Measurements from ENCODE around the gene SMARCA2.

The SMARCA2 gene

GRCh38 chr9:2193552-2193951 is 178.4 kb downstream of the SMARCA2 start:
- TF ChIP-seq EZH2phosphoT487 (IDR thresholded peaks at IDR 0.05; ENCODE audit: low read depth) (no peak), CTCF (IDR thresholded peaks at IDR 0.05; ENCODE audit: low read depth, low read length) (no peak)

GRCh38 chr9:2195211-2195610 is 180.1 kb downstream of the SMARCA2 start:
- Histone ChIP-seq H3K4me2 (ENCODE audit: low read length) (no peak overlapping the region), H3K4me1 (ENCODE audit: low read length) (peaks cover 12% of the 10 kb centered on the region), H3K79me2 (ENCODE audit: low read length) (no peaks in the 10 kb centered on the region), H3K9me3 (ENCODE audit: insufficient read depth, low read length) (no peaks in the 10 kb centered on the region), H2AFZ (ENCODE audit: low read depth, low read length) (no peak overlapping the region), H3K27me3 (ENCODE audit: low read depth, low read length) (no peaks in the 10 kb centered on the region), H3K4me3 (ENCODE audit: low read length) (no peak overlapping the region), H3K36me3 (replicated peaks; ENCODE audit: low read depth, low read length) (peaks cover 56% of the 10 kb centered on the region), H3K9ac (ENCODE audit: low read length) (no peak overlapping the region), H4K20me1 (ENCODE audit: insufficient read depth, low read length) (no peaks in the 10 kb centered on the region), H3K27ac (ENCODE audit: low read length) (no peak overlapping the region)
- TF ChIP-seq CTCF (IDR thresholded peaks at IDR 0.05; ENCODE audit: low read depth, low read length) (no peak), EZH2phosphoT487 (IDR thresholded peaks at IDR 0.05; ENCODE audit: low read depth) (no peak)

More at GRCh38 chr9:2193552-2193951, 178.4 kb downstream of the SMARCA2 start:
- H3K9ac ChIP-seq (ENCODE audit: low read length) = no peak overlapping the region
- H3K79me2 ChIP-seq (ENCODE audit: low read length) = no peaks in the 10 kb centered on the region
- H3K36me3 ChIP-seq (replicated peaks; ENCODE audit: low read depth, low read length) = peaks cover 72% of the 10 kb centered on the region
- no peak overlapping the region for H2AFZ ChIP-seq (ENCODE audit: low read depth, low read length)
- H3K4me2 ChIP-seq (ENCODE audit: low read length) = no peak overlapping the region
- no peaks in the 10 kb centered on the region for H3K4me1 ChIP-seq (ENCODE audit: low read length)
- H4K20me1 ChIP-seq (ENCODE audit: insufficient read depth, low read length) = no peaks in the 10 kb centered on the region
- H3K9me3 ChIP-seq (ENCODE audit: insufficient read depth, low read length) = no peaks in the 10 kb centered on the region
- H3K4me3 ChIP-seq (ENCODE audit: low read length) = no peak overlapping the region
- no peaks in the 10 kb centered on the region for H3K27me3 ChIP-seq (ENCODE audit: low read depth, low read length)
- no peak overlapping the region for H3K27ac ChIP-seq (ENCODE audit: low read length)

- Histone ChIP-seq H3K27ac (ENCODE audit: low read length) (no peak overlapping the region), H3K4me3 (ENCODE audit: low read length) (no peak overlapping the region), H2AFZ (ENCODE audit: low read depth, low read length) (no peak overlapping the region), H3K27me3 (ENCODE audit: low read depth, low read length) (no peaks in the 10 kb centered on the region), H3K36me3 (replicated peaks; ENCODE audit: low read depth, low read length) (peaks cover 43% of the 10 kb centered on the region), H3K79me2 (ENCODE audit: low read length) (no peaks in the 10 kb centered on the region), H3K9me3 (ENCODE audit: insufficient read depth, low read length) (no peaks in the 10 kb centered on the region), H4K20me1 (ENCODE audit: insufficient read depth, low read length) (no peaks in the 10 kb centered on the region), H3K9ac (ENCODE audit: low read length) (no peak overlapping the region), H3K4me2 (ENCODE audit: low read length) (no peak overlapping the region), H3K4me1 (ENCODE audit: low read length) (peaks cover 19% of the 10 kb centered on the region)
- TF ChIP-seq EZH2phosphoT487 (IDR thresholded peaks at IDR 0.05; ENCODE audit: low read depth) (no peak), CTCF (IDR thresholded peaks at IDR 0.05; ENCODE audit: low read depth, low read length) (no peak)
Observed at GRCh38 chr9:2196757-2197156, 181.6 kb downstream of the SMARCA2 start.

DNA sequence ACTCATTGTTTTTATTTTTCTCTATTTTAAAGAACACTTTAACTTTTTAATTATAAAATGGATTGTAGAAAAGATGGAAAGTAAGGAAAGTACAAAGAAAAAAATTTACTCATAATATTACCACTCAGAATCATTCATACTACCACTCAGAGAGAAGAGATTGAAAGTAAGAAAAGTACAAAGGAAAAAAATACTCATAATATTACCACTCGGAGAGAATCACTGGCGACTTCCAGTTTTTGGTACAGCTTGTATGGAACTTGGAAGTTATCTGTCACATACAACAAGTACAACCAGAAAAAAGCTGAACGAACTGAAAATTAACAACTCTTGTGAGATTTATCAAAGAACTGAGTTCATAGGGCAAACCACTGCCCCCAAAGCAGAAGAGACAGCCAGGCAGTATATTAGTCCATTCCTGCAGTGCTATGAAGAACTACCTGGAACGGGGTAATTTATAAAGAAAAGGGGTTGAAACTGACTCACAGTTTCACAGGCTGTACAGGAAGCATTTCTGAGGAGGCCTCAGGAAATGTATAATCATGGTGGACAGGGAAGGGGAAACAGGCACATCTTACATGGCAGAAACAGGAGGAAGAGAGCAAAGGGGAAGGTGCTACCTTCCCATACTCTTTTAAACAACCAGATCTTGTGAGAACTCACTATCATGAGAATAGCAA is 183.9 kb downstream of the SMARCA2 start:
- TF ChIP-seq CTCF (IDR thresholded peaks at IDR 0.05; ENCODE audit: low read depth, low read length) (no peak), EZH2phosphoT487 (IDR thresholded peaks at IDR 0.05; ENCODE audit: low read depth) (no peak)
- H3K4me1 ChIP-seq (ENCODE audit: low read length) = peaks cover 19% of the 10 kb centered on the region
- peaks cover 29% of the 10 kb centered on the region for H3K36me3 ChIP-seq (replicated peaks; ENCODE audit: low read depth, low read length)
- no peaks in the 10 kb centered on the region for H3K27me3 ChIP-seq (ENCODE audit: low read depth, low read length)
- H4K20me1 ChIP-seq (ENCODE audit: insufficient read depth, low read length) = no peaks in the 10 kb centered on the region
- H3K4me2 ChIP-seq (ENCODE audit: low read length) = no peak overlapping the region
- no peak overlapping the region for H3K27ac ChIP-seq (ENCODE audit: low read length)
- H3K9ac ChIP-seq (ENCODE audit: low read length) = no peak overlapping the region
- no peak overlapping the region for H3K4me3 ChIP-seq (ENCODE audit: low read length)
- no peaks in the 10 kb centered on the region for H3K79me2 ChIP-seq (ENCODE audit: low read length)
- no peaks in the 10 kb centered on the region for H3K9me3 ChIP-seq (ENCODE audit: insufficient read depth, low read length)
- no peak overlapping the region for H2AFZ ChIP-seq (ENCODE audit: low read depth, low read length)

Data from OCI-LY3 (cell line).